BJ (cell line): ENCODE results near the gene RESF1. TPM values are rescaled to one million over a fixed set of nuclear protein-coding genes. Genes with fewer than 3 reads are reported as not detected.
"Not testable (repeated sequence)": the region's sequence is repeated elsewhere in the genome, so short reads cannot be mapped to it uniquely, and the experiment has no call there.

Experiments used
- CTCF ChIA-PET: fragments of 350-600 bp; formaldehyde crosslinking; extraction: SDS; loops from one replicate; lab custom pipeline; 2021; ENCODE audit warnings: antibody characterized with exemption, inconsistent platforms; lab: Yijun Ruan, JAX
- POLR2A ChIA-PET: fragments of 300-600 bp; sonication (Branson Sonifier 250); formaldehyde crosslinking; extraction: SDS; loops from one replicate; lab custom pipeline; 2021; ENCODE audit warnings: antibody characterized with exemption; lab: Charles Lee
- DNase-seq: peaks from one replicate; pipeline ENCODE4 v3.0.0-alpha.2; 2011; ENCODE audit warnings: low read depth
- H3K27me3 ChIP-seq: 2 replicates; pipeline ENCODE4 v1.6.0; 2011; ENCODE audit warnings: low read length; ENCODE audit not compliant: control insufficient read depth, insufficient read depth
- H3K36me3 ChIP-seq: 2 replicates; pipeline ENCODE4 v1.5.1; 2011; ENCODE audit warnings: low read length; ENCODE audit not compliant: control insufficient read depth, insufficient read depth
- H3K4me3 ChIP-seq: 2 replicates; pipeline ENCODE4 v1.5.1; 2011; ENCODE audit warnings: low read depth, mild to moderate bottlenecking, control low read depth, low read length
- CTCF ChIP-seq: IDR thresholded peaks from 2 replicates; pipeline ENCODE4 v1.5.1; 2011; ENCODE audit warnings: low read depth, mild to moderate bottlenecking, control low read depth, inconsistent platforms, low read length, moderate library complexity; ENCODE audit not compliant: insufficient read depth
- polyA plus RNA-seq: library from polyadenylated mRNA; depleted of rRNA; stranded (reverse); fragments of >200 nt; gene quantifications from 2 replicates; pipeline ENCODE4 v1.2.3, GENCODE V29; 2011

The RESF1 gene
- polyA plus RNA-seq, 1 experiment, result 4.6 TPM

DNA sequence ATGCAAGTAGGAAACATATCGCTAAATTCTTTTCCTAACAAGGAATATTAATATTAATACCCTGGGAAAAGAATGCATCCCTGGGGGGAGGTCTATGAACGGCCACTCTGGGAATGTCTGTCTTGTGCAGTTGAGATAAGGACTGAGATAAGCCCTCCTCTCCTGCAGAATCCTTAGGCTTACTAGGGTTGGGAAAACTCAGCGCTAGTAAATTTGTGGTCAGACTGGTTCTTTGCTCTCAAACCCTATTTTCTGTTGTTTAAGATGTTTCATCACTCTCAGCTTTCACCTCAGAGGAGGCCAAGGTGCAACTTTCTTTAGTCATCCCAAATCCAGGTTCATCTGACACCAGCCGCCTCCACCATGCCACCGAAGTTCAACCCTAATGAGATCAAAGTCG, 11.2 kb upstream of the RESF1 start:
- CTCF ChIA-PET, result no interaction called here
- no peak for TF ChIP-seq CTCF
- H3K27me3 ChIP-seq, result no peaks in the 10 kb centered on the region
- H3K36me3 ChIP-seq, result no peaks in the 10 kb centered on the region
- DNase-seq, result no peak
- no peak overlapping the region for H3K4me3 ChIP-seq
- POLR2A ChIA-PET, result no interaction called here

DNA sequence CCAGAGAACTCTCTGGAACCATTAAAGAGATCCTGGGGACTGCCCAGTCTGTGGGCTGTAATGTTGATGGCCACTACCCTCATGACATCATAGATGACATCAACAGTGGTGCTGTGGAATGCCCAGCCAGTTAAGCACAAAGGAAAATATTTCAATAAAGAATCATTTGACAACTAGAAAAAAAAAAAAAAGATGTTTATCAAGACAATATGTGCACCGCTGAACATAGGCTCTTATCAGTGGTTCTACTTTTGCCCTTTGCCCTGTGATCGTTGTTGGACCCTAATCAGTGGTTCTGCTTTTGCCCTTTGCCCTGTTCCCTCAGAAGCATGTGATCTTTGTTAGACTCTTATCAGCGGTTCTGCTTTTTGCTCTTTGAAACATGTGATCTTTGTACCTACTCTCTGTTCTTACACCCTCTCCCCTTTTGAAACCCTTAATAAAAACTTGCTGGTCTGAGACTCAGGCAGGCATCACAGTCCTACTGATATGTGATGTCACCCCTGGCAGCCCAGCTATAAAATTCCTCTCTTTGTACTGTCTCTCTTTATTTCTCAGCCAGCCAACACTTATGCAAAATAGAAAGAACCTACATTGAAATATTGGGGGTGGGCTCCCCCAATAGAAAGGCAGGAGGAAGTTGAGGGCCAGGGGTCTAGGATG, 10.4 kb upstream of the RESF1 start:
- DNase-seq, H3K36me3 ChIP-seq, POLR2A ChIA-PET, H3K4me3 ChIP-seq, H3K27me3 ChIP-seq: not testable (repeated sequence)
- CTCF ChIA-PET, result interaction anchor here (0.6 kb wide), 1 partner anchor 259 kb away, joined by 3 read pairs; no protein-coding TSS in a partner anchor

GRCh38 chr12:31950088-31950487, 9.1 kb upstream of the RESF1 start:
- CTCF ChIA-PET, result no interaction called here
- DNase-seq, result no peak
- POLR2A ChIA-PET, result no interaction called here
- no peak overlapping the region for H3K4me3 ChIP-seq
- TF ChIP-seq CTCF, result no peak
- 0 out of 2 replicates have a peak, but pooled peaks cover 1% of the 10 kb centered on the region for H3K27me3 ChIP-seq
- H3K36me3 ChIP-seq, result no peaks in the 10 kb centered on the region

DNA sequence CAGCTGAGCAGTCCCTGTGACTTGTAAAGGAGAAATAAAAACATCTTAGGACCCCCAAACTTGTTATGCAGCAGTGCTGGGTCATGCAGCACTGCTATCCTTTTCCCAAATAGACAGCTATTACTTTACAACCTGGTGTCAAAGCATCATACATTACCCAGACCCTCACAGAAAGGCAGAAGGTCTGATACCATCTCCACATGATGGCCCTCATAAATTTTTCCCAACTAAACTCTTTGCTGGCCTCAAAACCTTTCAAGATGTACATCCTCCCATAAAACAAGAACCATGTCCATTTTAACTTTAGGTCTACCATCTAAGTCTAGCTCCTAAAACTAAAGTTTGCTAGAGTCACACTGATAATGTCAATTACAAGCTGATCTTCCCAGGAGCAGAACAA, 8.7 kb upstream of the RESF1 start:
- DNase-seq, result no peak
- ChIA-PET POLR2A (no interaction called here), CTCF (no interaction called here)
- TF ChIP-seq CTCF, result no peak
- Histone ChIP-seq H3K36me3 (no peaks in the 10 kb centered on the region), H3K4me3 (no peak overlapping the region), H3K27me3 (0 out of 2 replicates have a peak, but pooled peaks cover 1% of the 10 kb centered on the region)

DNA sequence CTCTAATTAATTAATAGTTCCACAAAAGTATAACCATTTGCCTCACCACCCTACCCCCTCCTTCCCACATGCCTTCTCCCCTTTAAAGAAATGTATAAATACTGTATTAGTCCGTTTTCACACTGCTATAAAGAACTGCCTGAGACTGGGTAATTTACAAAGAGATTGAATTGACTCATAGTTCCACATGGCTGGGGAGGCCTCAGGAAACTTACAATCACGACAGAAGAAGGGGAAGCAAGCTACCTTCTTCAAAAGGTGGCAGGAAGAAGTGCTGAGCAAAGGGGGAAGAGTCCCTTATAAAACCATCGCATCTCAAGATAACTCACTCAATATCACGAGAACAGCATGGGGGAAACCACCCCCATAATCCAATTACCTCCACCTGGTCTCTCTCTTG, 8.2 kb upstream of the RESF1 start:
- H3K27me3 ChIP-seq, result 0 out of 2 replicates have a peak, but pooled peaks cover 1% of the 10 kb centered on the region
- CTCF ChIA-PET, result no interaction called here

More for the DNA sequence above, 8.2 kb upstream of the RESF1 start:
- no peak for TF ChIP-seq CTCF
- POLR2A ChIA-PET, result no interaction called here
- Histone ChIP-seq H3K36me3 (no peaks in the 10 kb centered on the region), H3K4me3 (no peak overlapping the region)
- DNase-seq, result no peak
